GM12865 (cell line): Measurements from ENCODE around the gene RPS14.

Source experiments
- DNase-seq: peaks from one replicate; pipeline ENCODE4 v3.0.0; 2010; ENCODE audit warnings: low read depth
- H3K4me3 ChIP-seq: 2 replicates; pipeline ENCODE4 v1.5.1; 2011; ENCODE audit warnings: mild to moderate bottlenecking, low read depth, low read length, control low read depth
- TF ChIP-seq, protein P1 (sequence below): IDR thresholded peaks from 2 replicates; pipeline ENCODE4 v1.5.1; 2011; ENCODE audit warnings: low read length, control low read depth, low read depth, inconsistent platforms; ENCODE audit not compliant: insufficient read depth; ENCODE audit errors: missing control alignments

The RPS14 gene

DNA sequence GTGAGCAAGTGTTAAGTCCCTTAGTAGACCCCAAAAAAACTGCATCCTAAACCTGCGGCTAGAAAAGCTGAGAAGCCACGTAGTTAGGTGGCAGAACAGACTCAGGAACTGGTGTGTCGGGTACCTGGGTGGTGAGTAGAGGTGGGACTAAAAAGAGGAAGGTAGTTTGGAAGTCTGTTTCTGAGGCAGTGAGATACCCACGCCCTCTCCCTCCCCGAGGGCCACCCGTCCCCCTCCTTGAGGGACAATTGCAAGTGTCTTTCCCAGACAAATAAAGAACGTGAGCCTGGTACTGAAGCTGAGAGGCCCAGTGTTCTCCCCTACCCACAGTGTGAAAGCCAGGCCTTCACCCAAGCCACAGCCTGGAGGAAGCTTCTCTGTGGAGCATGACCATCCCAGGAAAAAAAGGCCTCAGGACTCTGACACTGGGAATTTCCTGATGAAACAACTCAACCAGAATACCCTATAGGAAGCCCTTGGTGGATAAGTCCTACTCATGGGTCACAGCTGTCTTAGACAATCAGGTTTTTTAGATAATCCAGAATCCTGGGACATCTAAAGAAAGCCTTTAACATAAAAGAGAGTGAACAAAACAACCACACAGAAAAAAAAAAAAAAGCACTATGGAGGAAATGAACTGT, 29.8 kb downstream of the RPS14 start:
- DNase-seq, result no peak
- TF ChIP-seq, protein P1, sequence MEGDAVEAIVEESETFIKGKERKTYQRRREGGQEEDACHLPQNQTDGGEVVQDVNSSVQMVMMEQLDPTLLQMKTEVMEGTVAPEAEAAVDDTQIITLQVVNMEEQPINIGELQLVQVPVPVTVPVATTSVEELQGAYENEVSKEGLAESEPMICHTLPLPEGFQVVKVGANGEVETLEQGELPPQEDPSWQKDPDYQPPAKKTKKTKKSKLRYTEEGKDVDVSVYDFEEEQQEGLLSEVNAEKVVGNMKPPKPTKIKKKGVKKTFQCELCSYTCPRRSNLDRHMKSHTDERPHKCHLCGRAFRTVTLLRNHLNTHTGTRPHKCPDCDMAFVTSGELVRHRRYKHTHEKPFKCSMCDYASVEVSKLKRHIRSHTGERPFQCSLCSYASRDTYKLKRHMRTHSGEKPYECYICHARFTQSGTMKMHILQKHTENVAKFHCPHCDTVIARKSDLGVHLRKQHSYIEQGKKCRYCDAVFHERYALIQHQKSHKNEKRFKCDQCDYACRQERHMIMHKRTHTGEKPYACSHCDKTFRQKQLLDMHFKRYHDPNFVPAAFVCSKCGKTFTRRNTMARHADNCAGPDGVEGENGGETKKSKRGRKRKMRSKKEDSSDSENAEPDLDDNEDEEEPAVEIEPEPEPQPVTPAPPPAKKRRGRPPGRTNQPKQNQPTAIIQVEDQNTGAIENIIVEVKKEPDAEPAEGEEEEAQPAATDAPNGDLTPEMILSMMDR, result no peak
- H3K4me3 ChIP-seq, result no peak overlapping the region

DNA sequence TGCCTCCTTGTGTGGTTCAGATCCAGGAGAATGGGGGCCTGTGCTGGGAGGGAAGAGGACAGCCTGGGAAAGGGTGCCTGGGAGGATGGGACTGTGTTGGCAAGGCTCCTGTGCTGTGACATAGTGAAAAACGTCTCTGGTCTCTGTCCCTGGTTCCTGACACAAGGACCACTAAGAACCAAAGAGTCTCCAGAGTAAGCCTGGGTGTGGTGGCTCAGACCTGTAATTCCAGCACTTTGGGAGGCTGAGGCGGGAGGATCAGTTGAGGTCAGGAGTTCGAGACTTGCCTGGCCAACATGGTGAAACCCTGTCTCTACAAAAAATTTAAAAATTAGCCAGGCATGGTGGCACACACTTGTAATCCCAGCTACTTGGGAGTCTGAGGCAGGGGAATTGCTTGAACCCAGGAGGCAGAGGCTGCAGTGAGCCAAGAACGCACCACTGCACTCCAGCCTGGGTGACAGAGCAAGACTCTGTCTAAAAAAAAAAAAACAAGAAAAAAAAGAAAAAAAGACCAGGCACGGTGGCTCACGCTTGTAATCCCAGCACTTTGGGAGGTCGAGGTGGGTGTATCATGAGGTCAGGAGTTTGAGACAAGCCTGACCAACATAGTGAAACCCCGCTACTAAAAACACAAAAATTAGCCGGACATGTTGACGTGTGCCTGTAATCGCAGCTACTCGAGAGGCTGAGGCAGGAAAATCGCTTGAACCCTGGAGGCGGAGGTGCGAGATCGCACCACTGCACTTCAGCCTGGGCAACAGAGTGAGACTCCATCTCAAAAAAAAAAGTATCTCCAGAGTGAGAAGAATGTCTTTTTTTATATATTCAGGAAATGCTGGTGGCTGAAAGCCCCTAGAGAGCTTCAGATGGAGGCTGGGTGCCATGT, 35.4 kb downstream of the RPS14 start:
- peak overlapping the region; percentile 36 for H3K4me3 ChIP-seq
- peak; percentile 49 for DNase-seq

DNA sequence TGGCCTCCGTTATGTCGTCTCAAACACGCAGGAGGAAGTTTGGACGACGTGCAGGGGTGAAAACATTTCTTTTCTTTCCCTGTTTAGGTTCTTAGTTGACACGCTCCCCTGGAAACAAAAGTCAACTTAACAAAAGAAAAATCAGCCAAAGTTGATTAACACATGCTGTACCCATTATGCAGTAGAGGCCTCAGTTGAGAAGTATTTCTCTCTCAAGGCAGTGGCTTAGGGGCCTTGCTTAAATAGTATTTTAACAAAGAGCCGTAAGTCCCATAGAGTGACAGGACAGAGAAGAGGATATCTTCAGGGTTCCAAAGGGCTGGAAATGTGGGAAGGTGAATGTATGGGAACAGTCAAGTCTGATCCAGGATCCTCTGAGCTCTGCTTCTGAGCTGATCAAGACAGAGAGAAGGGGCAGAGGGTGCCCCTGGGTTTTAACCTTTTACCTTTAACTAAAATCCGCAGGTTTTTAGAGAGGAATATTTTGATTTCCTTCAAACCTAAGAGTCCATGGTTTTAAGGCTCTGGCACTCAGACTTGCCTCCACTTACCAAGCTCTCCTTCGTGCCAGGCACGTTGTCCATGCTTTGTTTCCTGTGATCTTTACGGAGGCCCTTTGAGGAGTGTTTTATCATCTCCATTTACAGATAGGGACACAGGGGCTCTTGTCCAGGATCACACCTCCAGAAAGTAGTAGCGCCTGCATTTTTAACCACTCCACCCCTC, 36.2 kb downstream of the RPS14 start:
- peak overlapping the region; percentile 36 for H3K4me3 ChIP-seq
- TF ChIP-seq, protein P1, result no peak
- DNase-seq, result no peak

DNA sequence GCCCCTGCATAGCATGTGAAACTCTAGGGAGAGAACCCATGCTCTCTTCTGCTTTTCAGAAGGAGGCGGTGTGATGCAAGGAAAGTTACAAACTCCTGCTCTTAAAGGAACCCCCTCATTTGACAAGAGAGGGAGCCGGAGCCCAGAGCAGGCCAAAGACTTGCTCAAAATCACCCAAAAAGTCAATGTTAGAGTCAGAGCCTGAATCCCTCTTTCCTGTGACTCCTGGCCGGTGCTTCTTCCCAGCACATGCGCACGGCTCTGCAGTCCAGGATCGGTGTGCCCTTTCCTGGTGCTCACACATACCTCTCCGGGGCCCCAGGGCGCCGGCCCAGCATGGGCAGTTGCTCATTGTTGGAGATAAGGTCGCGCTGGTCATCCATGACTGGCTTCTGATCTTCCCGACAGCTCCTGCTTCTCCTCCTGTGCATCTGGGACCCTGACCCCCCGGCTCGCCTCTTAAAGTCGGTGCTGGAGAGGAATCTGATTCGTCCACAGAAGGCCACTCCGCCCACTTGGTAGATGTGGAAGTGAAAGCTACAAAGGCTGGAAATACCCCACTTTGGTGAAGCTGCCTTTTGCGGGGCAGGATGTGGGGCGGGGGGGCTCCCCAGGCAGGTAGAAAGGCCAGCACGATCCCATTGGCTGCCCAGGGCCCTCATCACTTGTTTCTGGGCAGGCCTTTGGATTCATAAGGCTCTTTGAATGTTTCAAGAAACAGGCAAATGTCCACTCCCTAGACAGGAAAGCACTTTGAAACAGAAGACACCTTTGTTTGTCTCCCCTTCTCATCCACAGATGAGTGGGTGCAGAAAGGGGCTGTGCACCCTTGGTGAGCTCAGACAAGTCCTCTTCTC, 37.0 kb downstream of the RPS14 start, which contains the start of gene CD74:
Gene CD74, minus strand, starts transcription at position 592 of the 857 bp plus-strand sequence. Its CDS starts 161 bp downstream, at position 431.
- DNase-seq, result peak; percentile 99
- H3K4me3 ChIP-seq, result peak within 1 kb of the TSS; percentile 74
- TF ChIP-seq, protein P1, result no peak

DNA sequence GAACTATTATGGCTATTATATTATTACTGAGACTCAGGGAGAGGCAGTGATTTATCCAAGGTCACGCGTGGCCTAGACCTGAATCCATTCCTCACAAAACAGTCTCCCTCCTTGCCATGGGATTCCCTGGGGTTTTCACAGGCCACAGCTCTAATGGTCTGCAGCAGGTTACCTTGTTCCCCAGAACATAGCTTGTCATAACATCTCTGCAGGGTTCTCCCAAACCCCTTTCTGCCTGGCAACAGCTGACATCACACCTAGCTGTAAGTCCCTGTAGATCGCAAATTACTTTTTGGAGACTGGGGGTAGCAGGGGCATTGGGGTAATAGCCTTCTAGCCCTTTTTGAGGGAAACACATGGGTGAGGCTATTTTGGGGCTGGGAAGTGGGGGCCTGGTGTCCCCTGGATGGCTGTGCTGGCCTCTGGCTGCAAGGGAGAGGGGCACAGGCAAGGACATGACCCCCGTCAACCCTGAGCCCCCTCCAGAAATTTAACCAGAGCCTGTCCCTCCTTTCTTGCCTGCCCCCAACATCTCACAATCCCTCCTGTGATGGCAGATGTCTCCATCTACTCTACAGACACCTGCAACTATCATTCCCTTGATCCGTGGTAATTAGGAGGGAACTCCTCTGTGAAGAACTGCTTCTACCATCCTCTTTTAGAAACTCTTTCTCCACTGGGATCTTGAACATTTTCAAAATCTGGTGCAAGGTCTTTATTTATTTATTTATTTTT, 38.1 kb downstream of the RPS14 start:
- DNase-seq, result peak; percentile 88
- H3K4me3 ChIP-seq, result peak overlapping the region; percentile 74
- TF ChIP-seq, protein P1, result no peak

DNA sequence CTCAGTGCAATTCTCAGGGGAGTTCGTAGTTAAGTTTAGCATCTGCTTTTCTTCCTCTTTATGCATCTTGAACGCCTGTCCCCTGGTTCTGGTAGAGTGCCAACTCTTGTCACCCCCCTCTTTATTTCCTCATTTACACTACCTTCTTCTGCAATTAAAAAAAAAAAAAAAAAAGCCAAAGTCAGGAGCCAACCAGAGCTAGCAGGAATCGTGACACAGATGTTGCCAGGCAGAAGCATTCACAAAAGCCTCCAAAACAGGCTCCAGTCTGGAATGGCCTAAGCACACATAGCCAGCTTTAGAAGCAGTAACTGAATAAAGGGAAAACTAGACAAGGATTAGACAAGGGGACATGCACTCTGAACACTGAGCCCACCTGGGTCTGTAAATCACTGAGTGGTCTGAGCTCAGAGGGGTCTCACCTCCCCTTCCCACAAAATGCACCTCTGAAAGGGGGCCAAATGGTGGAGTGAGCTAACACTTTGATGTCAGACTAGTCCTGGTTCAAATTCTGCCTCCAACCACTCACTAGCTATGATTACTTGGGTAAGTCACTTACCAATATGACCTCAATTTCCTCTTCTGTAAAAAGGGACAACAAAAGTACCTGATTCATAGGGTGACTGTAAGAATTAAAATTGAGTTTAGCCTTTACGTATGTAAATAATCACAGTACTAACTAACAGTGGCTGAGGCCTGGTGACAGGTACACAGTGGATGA, 38.9 kb downstream of the RPS14 start:
- TF ChIP-seq, protein P1, result no peak
- peak; percentile 81 for DNase-seq
- H3K4me3 ChIP-seq, result peak overlapping the region; percentile 74
